Gastroesophageal sphincter (tissue), 4 donors: Measurements from ENCODE around the gene RIMBP2. TPM values are rescaled to one million over a fixed set of nuclear protein-coding genes. Genes with fewer than 3 reads are reported as not detected.

ENCODE experiments used
- ATAC-seq: fragments of 150-250 bp; one replicate; pipeline ENCODE4 v1.9.1; 2016; ENCODE audit warnings: mild to moderate bottlenecking, moderate library complexity
- H3K27ac ChIP-seq, 4 donors: fragments of 200-600 bp; sonication (generic) in 3 of 4; 1 replicate in 3 of 4; 2 replicates in 1 of 4; pipeline ENCODE4 v1.5.1; 2016 to 2019
- H3K27me3 ChIP-seq: fragments of 200-600 bp; sonication (generic); one replicate; pipeline ENCODE4 v1.5.1; 2019
- H3K36me3 ChIP-seq, 2 donors: fragments of 200-600 bp; sonication (generic); one replicate each; pipeline ENCODE4 v1.5.1; 2019; ENCODE audit warnings: control low read depth in 1 of 2
- H3K4me1 ChIP-seq, 3 donors: fragments of 200-600 bp; sonication (generic); 1 replicate in 2 of 3; 2 replicates in 1 of 3; pipeline ENCODE4 v1.5.1; 2016 to 2019; ENCODE audit warnings: control low read depth in 2 of 3
- H3K4me3 ChIP-seq, 2 donors: fragments of 200-600 bp; sonication (generic); one replicate each; pipeline ENCODE4 v1.5.1; 2019; ENCODE audit warnings: mild to moderate bottlenecking in 1 of 2, moderate library complexity in 1 of 2
- H3K9me3 ChIP-seq, 3 donors: fragments of 200-600 bp; sonication (generic); one replicate each; pipeline ENCODE4 v1.5.1; 2017 to 2019; ENCODE audit warnings: control low read depth in 2 of 3
- CTCF ChIP-seq, 4 experiments: fragments of 200-600 bp in 2 of 4; fragments of 450-650 bp in 2 of 4; sonication (generic) in 1 of 4; IDR thresholded peaks; one replicate each; pipeline ENCODE4 v1.5.1; 2017 to 2019; ENCODE audit warnings: antibody characterized with exemption in 4 of 4, mild to moderate bottlenecking in 2 of 4, moderate library complexity in 2 of 4
- EP300 ChIP-seq: sonication (generic); formaldehyde crosslinking; IDR thresholded peaks from one replicate; pipeline ENCODE4 v1.6.1; 2017; ENCODE audit warnings: antibody characterized with exemption, mild to moderate bottlenecking
- POLR2A ChIP-seq, 2 donors: fragments of 450-650 bp; IDR thresholded peaks; one replicate each; pipeline ENCODE4 v1.6.1; 2017; ENCODE audit warnings: antibody characterized with exemption in 2 of 2, mild to moderate bottlenecking in 2 of 2, moderate library complexity in 1 of 2
- POLR2AphosphoS5 ChIP-seq: sonication (generic); formaldehyde crosslinking; IDR thresholded peaks from one replicate; pipeline ENCODE4 v1.6.1; 2017; ENCODE audit warnings: antibody characterized with exemption
- WGBS, 2 donors: methylation state at CpG; one replicate each; pipeline ENCODE4 v1.1.5; 2018; ENCODE audit warnings: low coverage in 1 of 2; 5-methylcytosine and 5-hydroxymethylcytosine counted together
- total RNA-seq, 4 donors: library from RNA; depleted of rRNA; stranded (reverse); fragments of >200 nt; gene quantifications; one replicate each; pipeline ENCODE4 v1.1.0, GENCODE V29; 2016

RIMBP2 gene
- total RNA-seq, 4 donors from 2014 or later, result 0.42 to 1.1 (median 0.60) TPM

- WGBS, 2 donors, result 71 to 80% methylated on average over 5 to 9 of the region's 24 CpGs
- no peak for ATAC-seq
- peaks cover 0 to 13% (median 0%) of the 10 kb centered on the region in 3 donors for H3K9me3 ChIP-seq
- no peak for TF ChIP-seq CTCF (IDR thresholded peaks at IDR 0.05)
- no peak for TF ChIP-seq POLR2AphosphoS5
- no peaks in the 10 kb centered on the region for H3K27me3 ChIP-seq
- no peak overlapping the region for H3K27ac ChIP-seq
- H3K4me3 ChIP-seq, result no peak overlapping the region
- H3K4me1 ChIP-seq, result no peaks in the 10 kb centered on the region
- no peaks in the 10 kb centered on the region for H3K36me3 ChIP-seq
These were observed 286.2 kb downstream of the RIMBP2 start for GRCh38 chr12:130429656-130430505.

GRCh38 chr12:130428116-130428515 is 288.0 kb downstream of the RIMBP2 start:
- H3K4me3 ChIP-seq, result no peak overlapping the region
- H3K4me1 ChIP-seq, result no peaks in the 10 kb centered on the region
- no peaks in the 10 kb centered on the region for H3K27me3 ChIP-seq
- no peak overlapping the region for H3K27ac ChIP-seq
- TF ChIP-seq EP300, result no peak
- TF ChIP-seq CTCF (IDR thresholded peaks at IDR 0.05), result no peak
- TF ChIP-seq POLR2A (IDR thresholded peaks at IDR 0.05), result no peak
- TF ChIP-seq POLR2AphosphoS5, result no peak
- WGBS, 2 donors, result 80% methylated on average over 1 of the region's 15 CpGs; no CpG with 5 or more reads in 1 of the 2 donors
- no peak for ATAC-seq
- H3K36me3 ChIP-seq, result no peaks in the 10 kb centered on the region
- H3K9me3 ChIP-seq, result peaks cover 0 to 2% (median 0%) of the 10 kb centered on the region in 3 donors

GRCh38 chr12:130427381-130427887 is 288.7 kb downstream of the RIMBP2 start:
- Histone ChIP-seq H3K4me1 (no peaks in the 10 kb centered on the region), H3K27ac (no peak overlapping the region), H3K9me3 (no peaks in the 10 kb centered on the region), H3K36me3 (no peaks in the 10 kb centered on the region), H3K4me3 (no peak overlapping the region), H3K27me3 (no peaks in the 10 kb centered on the region)
- 80 to 93% methylated on average over 8 to 11 of the region's 18 CpGs for WGBS, 2 donors
- ATAC-seq, result no peak
- TF ChIP-seq CTCF (IDR thresholded peaks at IDR 0.05), result no peak

- no peaks in the 10 kb centered on the region for H3K4me1 ChIP-seq
- H3K27ac ChIP-seq, result no peak overlapping the region
- no peak for TF ChIP-seq POLR2A (IDR thresholded peaks at IDR 0.05)
- TF ChIP-seq POLR2AphosphoS5, result no peak
- no peak for TF ChIP-seq CTCF (IDR thresholded peaks at IDR 0.05)
- no peak for TF ChIP-seq EP300
- no peaks in the 10 kb centered on the region for H3K9me3 ChIP-seq
- H3K27me3 ChIP-seq, result no peaks in the 10 kb centered on the region
- no peak for ATAC-seq
- 85 to 86% methylated on average over 13 to 14 of the region's 20 CpGs for WGBS, 2 donors
- no peak overlapping the region for H3K4me3 ChIP-seq
- H3K36me3 ChIP-seq, result no peaks in the 10 kb centered on the region
These were observed 290.3 kb downstream of the RIMBP2 start for GRCh38 chr12:130425698-130426245.
